HL-60 (cell line): ENCODE results near the gene FARP1.
A peak's percentile ranks its signal among the peaks of the same experiment; 100 is the strongest.

Source experiments
- DNase-seq, 2 experiments: peaks; one replicate each; pipeline ENCODE4 v3.0.0-alpha.2; 2010 to 2020; ENCODE audit warnings: low read depth in 1 of 2, low spot score in 1 of 2
- H3K27ac ChIP-seq: fragments of 250-450 bp; sonication (Bioruptor Pico); replicated peaks from 2 replicates; pipeline ENCODE4 v1.5.1; 2020; ENCODE audit warnings: mild to moderate bottlenecking, moderate library complexity
- H3K27me3 ChIP-seq: fragments of 250-450 bp; sonication (Bioruptor Pico); 2 replicates; pipeline ENCODE4 v1.5.1; 2021; ENCODE audit warnings: mild to moderate bottlenecking, moderate library complexity; ENCODE audit not compliant: insufficient read depth, poor library complexity, severe bottlenecking
- H3K4me3 ChIP-seq: replicated peaks from 2 replicates; pipeline ENCODE4 v1.5.1; 2011; ENCODE audit warnings: mild to moderate bottlenecking, control low read depth, low read length; ENCODE audit not compliant: insufficient read depth
- GABPA ChIP-seq: IDR thresholded peaks from 2 replicates; pipeline ENCODE4 v1.6.1; 2012; ENCODE audit warnings: low read depth
- POLR2AphosphoS5 ChIP-seq: IDR thresholded peaks from 2 replicates; pipeline ENCODE4 v1.6.1; 2012; ENCODE audit warnings: low read depth
- SPI1 ChIP-seq: IDR thresholded peaks from 2 replicates; pipeline ENCODE4 v1.6.1; 2012; ENCODE audit warnings: low read depth, mild to moderate bottlenecking, borderline replicate concordance
- TF ChIP-seq, protein P1 (sequence below): IDR thresholded peaks from one replicate; pipeline ENCODE4 v1.5.1; 2011; ENCODE audit warnings: low read length, control low read depth, inconsistent platforms; ENCODE audit not compliant: insufficient read depth
- TF ChIP-seq, protein P2 (sequence below): IDR thresholded peaks from 2 replicates; pipeline ENCODE4 v1.6.1; 2012; ENCODE audit warnings: low read depth; ENCODE audit not compliant: insufficient replicate concordance

Gene FARP1

DNA sequence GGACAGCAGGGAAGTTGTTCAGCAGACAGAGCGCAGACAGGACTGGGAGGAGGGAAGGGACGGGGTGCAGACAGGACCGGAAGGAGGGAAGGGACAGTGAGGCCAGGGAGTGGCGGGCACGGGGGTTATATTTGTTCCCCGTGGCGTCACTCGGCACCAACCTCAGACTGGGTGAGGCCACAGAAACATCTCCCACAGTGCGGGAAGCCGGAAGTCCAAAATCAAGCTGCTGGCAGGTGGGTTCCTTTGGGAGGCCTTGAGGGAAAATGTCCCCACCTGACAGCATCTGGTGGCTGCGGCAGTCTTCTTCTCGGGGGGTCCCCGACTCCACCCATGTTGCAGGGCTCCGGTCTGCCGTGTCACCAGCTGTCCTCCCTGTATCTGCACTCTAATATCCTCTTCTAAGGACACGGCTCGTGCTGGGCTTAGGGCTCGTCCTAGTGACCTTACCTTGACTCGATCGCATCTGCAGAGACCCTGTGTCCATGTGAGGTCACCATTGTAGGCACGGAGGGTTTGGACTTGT, 301.0 kb downstream of the FARP1 start:
- Histone ChIP-seq H3K27ac (no peak overlapping the region), H3K27me3 (no peaks in the 10 kb centered on the region), H3K4me3 (no peak overlapping the region)
- TF ChIP-seq SPI1: no peak
- TF ChIP-seq GABPA: no peak
- TF ChIP-seq, protein P1, sequence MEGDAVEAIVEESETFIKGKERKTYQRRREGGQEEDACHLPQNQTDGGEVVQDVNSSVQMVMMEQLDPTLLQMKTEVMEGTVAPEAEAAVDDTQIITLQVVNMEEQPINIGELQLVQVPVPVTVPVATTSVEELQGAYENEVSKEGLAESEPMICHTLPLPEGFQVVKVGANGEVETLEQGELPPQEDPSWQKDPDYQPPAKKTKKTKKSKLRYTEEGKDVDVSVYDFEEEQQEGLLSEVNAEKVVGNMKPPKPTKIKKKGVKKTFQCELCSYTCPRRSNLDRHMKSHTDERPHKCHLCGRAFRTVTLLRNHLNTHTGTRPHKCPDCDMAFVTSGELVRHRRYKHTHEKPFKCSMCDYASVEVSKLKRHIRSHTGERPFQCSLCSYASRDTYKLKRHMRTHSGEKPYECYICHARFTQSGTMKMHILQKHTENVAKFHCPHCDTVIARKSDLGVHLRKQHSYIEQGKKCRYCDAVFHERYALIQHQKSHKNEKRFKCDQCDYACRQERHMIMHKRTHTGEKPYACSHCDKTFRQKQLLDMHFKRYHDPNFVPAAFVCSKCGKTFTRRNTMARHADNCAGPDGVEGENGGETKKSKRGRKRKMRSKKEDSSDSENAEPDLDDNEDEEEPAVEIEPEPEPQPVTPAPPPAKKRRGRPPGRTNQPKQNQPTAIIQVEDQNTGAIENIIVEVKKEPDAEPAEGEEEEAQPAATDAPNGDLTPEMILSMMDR: no peak
- TF ChIP-seq, protein P2, sequence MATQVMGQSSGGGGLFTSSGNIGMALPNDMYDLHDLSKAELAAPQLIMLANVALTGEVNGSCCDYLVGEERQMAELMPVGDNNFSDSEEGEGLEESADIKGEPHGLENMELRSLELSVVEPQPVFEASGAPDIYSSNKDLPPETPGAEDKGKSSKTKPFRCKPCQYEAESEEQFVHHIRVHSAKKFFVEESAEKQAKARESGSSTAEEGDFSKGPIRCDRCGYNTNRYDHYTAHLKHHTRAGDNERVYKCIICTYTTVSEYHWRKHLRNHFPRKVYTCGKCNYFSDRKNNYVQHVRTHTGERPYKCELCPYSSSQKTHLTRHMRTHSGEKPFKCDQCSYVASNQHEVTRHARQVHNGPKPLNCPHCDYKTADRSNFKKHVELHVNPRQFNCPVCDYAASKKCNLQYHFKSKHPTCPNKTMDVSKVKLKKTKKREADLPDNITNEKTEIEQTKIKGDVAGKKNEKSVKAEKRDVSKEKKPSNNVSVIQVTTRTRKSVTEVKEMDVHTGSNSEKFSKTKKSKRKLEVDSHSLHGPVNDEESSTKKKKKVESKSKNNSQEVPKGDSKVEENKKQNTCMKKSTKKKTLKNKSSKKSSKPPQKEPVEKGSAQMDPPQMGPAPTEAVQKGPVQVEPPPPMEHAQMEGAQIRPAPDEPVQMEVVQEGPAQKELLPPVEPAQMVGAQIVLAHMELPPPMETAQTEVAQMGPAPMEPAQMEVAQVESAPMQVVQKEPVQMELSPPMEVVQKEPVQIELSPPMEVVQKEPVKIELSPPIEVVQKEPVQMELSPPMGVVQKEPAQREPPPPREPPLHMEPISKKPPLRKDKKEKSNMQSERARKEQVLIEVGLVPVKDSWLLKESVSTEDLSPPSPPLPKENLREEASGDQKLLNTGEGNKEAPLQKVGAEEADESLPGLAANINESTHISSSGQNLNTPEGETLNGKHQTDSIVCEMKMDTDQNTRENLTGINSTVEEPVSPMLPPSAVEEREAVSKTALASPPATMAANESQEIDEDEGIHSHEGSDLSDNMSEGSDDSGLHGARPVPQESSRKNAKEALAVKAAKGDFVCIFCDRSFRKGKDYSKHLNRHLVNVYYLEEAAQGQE: no peak
- no peak for TF ChIP-seq POLR2AphosphoS5
- DNase-seq: no peak

DNA sequence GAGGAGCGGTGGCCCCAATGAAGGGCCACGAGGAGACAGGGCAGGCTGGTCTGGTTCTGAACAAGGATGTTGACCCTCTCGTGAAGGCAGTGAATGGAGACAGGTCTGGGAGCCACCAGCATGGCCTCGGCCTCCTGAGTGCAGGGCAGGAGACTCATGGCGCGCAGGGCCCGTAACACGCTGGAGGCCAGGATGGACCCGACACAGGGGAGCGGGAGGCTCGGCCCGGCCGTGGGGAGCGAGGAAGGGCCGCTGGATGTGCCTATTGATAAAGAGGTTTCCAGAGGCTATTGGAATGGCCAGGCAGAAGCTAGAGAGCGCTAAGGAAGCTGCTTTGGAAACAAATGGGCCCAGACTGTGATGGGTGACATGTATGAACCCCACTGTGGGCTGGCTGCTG, 301.5 kb downstream of the FARP1 start:
- Histone ChIP-seq H3K27ac (no peak overlapping the region), H3K4me3 (no peak overlapping the region), H3K27me3 (no peaks in the 10 kb centered on the region)
- no peak for TF ChIP-seq SPI1
- no peak for DNase-seq

DNA sequence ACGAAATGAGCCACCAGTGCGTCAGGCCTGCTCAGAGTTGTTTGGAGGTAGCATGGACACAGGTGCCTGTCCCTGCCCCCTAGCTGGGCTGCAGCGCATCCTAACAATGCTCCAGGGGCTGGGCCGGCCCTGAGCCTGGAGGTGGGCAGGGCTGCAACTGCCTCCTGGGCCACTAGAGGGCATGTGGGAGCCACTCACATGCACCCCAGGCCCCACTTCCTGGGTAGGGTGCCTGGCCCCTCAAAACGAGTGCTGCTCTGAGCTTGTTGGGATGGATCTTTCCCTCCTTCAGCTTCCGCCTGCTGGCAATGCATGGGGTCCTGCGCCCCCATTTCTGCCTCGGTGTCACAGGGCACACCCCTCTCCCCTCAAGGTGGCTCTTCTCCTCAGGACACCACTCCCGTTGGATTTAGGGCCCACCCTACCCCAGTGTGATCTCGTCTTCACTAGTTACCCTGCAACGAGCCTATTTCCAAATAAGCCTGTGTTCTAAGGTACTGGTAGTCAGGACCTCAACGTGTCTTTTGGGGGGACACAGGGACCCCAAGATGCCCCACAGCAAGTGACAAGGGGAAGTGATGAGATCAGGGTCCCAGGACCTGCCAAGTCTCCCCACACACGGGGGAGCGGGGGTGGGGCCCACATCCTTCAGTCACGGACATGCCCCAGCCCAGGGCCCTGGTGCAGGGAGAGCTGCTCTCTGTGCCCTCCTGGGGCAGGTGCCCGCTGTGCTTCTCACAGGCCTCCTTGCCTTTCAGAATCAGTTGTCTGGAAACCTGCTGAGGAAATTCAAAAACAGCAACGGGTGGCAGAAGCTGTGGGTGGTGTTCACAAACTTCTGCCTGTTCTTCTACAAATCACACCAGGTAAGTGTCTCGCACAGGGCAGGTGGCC, 302.7 kb downstream of the FARP1 start:
- Histone ChIP-seq H3K4me3 (no peak overlapping the region), H3K27ac (no peak overlapping the region), H3K27me3 (no peaks in the 10 kb centered on the region)
- TF ChIP-seq, protein P1: peak; percentile 90
- TF ChIP-seq, protein P2: no peak
- peak; percentile 46 to 72 for DNase-seq

DNA sequence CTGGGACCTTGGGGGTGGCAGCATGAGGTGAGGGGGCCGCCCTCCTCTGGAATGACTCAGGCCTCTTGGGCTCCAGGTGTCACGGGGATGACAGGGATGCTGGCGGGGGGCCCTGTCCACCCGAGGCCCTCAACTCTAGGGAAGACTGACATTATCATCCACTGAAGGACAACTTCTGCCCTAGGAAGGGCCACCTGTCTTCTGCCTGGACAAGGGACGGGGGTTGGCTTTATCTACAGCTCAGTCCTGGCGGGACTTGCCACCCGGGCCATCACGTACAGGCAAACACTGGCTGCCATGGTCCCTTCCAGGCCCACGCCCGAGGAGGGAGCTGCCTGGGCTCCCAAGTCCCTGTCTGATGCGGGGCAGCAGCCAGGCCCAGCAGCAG, 303.3 kb downstream of the FARP1 start:
- Histone ChIP-seq H3K27me3 (no peaks in the 10 kb centered on the region), H3K27ac (no peak overlapping the region), H3K4me3 (no peak overlapping the region)
- DNase-seq: no peak
- TF ChIP-seq, protein P1: no peak
- no peak for TF ChIP-seq POLR2AphosphoS5
- TF ChIP-seq SPI1: no peak
- TF ChIP-seq, protein P2: no peak
- no peak for TF ChIP-seq GABPA
